Karpas-422 (cell line): ENCODE data around the gene TINAGL1. TPM values are rescaled to one million over a fixed set of nuclear protein-coding genes. Genes with fewer than 3 reads are reported as not detected.

Experiments used
- DNase-seq: peaks from one replicate; pipeline ENCODE4 v3.0.0-alpha.2; 2015
- H2AFZ ChIP-seq: fragments of 200-600 bp; sonication (generic); 2 replicates; pipeline ENCODE4 v1.6.1; 2014; ENCODE audit warnings: antibody characterized with exemption, low read length, mixed read lengths
- H3K27ac ChIP-seq: fragments of 200-600 bp; sonication (generic); 2 replicates; pipeline ENCODE4 v1.5.1; 2014; ENCODE audit warnings: mild to moderate bottlenecking, low read length, moderate library complexity
- H3K27me3 ChIP-seq: fragments of 200-600 bp; sonication (generic); 2 replicates; pipeline ENCODE4 v1.6.1; 2014; ENCODE audit warnings: low read length, mixed read lengths
- H3K36me3 ChIP-seq: fragments of 200-600 bp; sonication (generic); 2 replicates; pipeline ENCODE4 v1.6.1; 2014; ENCODE audit warnings: low read length, mixed read lengths; ENCODE audit not compliant: insufficient read depth
- H3K4me1 ChIP-seq: fragments of 200-600 bp; sonication (generic); 2 replicates; pipeline ENCODE4 v1.6.1; 2014; ENCODE audit warnings: mild to moderate bottlenecking, low read length, mixed read lengths
- H3K4me2 ChIP-seq: fragments of 200-600 bp; sonication (generic); 2 replicates; pipeline ENCODE4 v1.6.1; 2014; ENCODE audit warnings: low read length, low read depth, mild to moderate bottlenecking; ENCODE audit not compliant: poor library complexity, severe bottlenecking
- H3K4me3 ChIP-seq: fragments of 200-600 bp; sonication (generic); 2 replicates; pipeline ENCODE4 v1.5.1; 2014; ENCODE audit warnings: mild to moderate bottlenecking, antibody characterized with exemption, low read length, mixed read lengths
- H3K79me2 ChIP-seq: fragments of 200-600 bp; sonication (generic); 2 replicates; pipeline ENCODE4 v1.6.1; 2014; ENCODE audit warnings: mild to moderate bottlenecking, low read length, mixed read lengths
- H3K9ac ChIP-seq: fragments of 200-600 bp; sonication (generic); 2 replicates; pipeline ENCODE4 v1.6.0; 2014; ENCODE audit warnings: low read length
- H3K9me2 ChIP-seq: fragments of 200-600 bp; sonication (generic), shearing (Covaris generic); replicated peaks from 2 replicates; pipeline ENCODE4 v1.6.0; 2014; ENCODE audit warnings: mild to moderate bottlenecking, low read length, moderate library complexity; ENCODE audit not compliant: insufficient read depth
- H3K9me3 ChIP-seq: fragments of 300-700, 200-600 bp; sonication (generic); 2 replicates; pipeline ENCODE4 v1.6.1; 2014; ENCODE audit warnings: low read length, mixed read lengths
- H4K20me1 ChIP-seq: fragments of 200-600 bp; sonication (generic); 2 replicates; pipeline ENCODE4 v1.6.1; 2014; ENCODE audit warnings: mild to moderate bottlenecking, antibody characterized with exemption, low read length, low read depth; ENCODE audit not compliant: insufficient read depth
- total RNA-seq: library from RNA; depleted of rRNA; stranded (reverse); fragments of >200 nt; shearing (Covaris generic); gene quantifications from 2 replicates; pipeline ENCODE4 v1.2.3, GENCODE V29; 2014; ENCODE audit warnings: low replicate concordance

Gene TINAGL1
- total RNA-seq, 1 experiment from 2014 or later, result not detected

DNA sequence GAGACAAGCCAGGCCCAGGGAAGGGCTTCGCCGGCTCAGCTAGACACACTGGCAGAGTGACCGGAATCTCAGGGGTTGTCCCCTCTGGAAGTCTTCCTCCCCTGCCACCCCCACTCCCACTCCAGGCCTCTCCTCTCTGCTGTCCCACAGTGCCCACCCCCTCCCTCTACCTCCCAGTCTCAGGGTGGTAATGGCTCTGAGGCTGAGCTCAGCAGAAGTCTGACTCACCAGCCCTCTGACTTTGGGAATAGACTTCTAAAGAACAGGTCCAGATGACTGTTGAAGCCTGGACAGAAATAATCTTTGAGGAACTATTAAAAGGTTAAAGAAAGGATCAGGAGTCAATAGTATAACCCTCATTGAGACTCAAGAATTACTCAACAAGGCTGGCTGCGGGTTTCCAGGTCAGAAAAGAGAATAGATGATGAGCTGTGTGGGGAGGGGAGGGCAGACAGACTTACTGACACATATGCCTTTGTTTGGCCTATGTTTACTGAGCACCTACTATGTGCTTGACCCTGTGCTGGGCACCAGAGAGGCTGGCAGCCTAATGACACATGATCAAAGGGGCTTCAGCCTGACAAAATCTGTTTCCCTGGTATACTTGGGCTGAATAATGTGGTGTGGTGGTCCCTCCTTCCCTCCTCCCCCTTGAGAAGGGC lies 49.4 kb downstream of the TINAGL1 start:
- Histone ChIP-seq H3K27me3 (no peaks in the 10 kb centered on the region), H3K27ac (no peak overlapping the region), H3K9me2 (no peaks in the 10 kb centered on the region), H3K4me3 (no peak overlapping the region), H3K9me3 (no peaks in the 10 kb centered on the region), H3K4me2 (no peak overlapping the region), H3K4me1 (no peaks in the 10 kb centered on the region), H3K79me2 (no peaks in the 10 kb centered on the region), H3K36me3 (no peaks in the 10 kb centered on the region), H4K20me1 (no peaks in the 10 kb centered on the region), H3K9ac (no peak overlapping the region), H2AFZ (no peak overlapping the region)
- DNase-seq, result no peak

DNA sequence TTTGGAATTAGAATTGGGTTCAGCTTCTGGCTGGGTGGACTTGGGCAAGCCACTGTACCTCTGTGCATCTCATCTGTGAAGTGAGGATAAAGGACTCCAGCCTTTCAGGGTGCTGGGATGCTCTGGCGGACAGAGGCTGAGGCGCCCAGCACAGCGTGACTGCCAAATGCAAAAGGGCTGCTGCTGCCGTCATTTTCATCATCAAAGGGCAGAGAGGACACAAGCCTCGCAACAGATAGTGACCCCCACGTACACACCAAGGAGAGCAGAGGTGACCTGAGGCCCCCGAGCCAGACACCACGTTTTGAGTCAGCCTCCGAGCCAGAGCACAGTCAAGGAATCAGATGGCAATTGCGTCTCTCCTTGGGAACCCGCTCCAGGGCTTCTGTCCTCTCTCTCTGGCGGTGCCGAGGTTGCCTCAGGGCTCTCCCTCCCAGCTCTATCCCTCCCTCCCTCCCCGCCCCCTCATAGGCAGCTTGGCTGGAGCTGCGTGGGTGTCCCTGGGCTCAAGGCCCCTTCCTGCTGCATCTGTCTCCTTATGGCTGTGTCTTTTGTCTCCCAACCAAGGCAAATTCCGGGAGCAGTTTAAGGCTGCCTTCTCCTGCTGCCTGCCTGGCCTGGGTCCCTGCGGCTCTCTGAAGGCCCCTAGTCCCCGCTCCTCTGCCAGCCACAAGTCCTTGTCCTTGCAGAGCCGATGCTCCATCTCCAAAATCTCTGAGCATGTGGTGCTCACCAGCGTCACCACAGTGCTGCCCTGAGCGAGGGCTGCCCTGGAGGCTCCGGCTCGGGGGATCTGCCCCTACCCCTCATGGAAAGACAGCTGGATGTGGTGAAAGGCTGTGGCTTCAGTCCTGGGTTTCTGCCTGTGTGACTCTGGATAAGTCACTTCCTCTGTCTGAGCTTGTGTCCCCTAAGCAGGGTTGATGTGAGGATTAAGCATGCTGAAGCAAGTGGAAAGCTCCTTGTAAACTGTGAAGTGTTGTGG lies 50.2 kb downstream of the TINAGL1 start:
- H3K27ac ChIP-seq, result no peak overlapping the region

DNA sequence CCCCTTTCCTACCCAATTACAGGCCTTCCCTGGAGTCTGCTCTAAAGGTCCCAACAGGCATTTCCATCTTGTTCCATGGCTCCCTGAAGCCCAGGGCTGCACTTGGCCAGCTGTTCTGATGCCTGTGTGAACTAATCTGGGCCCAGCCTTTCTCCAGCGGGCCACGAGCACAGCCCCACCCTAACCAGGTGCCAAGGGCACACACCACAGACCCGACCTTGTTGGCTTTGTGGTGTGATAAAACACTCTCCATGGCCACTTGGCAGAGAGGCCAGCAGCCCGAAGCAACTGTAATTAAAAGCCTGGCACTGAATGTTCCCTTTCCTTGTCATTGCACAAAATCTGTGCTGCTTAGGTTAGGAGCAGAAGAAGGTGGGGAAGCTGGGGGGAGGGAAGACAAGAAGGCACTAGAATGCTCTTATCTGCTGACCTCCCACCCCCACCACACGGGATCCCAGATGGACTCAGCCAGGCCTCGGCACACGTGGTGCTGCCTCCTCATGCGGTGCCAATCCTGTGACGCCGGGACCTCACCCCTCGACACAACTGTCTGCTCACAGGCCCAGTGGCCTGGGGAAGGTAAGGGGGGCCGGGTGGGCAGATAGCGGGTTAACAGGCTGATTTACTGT lies 51.1 kb downstream of the TINAGL1 start:
- no peak overlapping the region for H3K9ac ChIP-seq
- H3K36me3 ChIP-seq, result no peaks in the 10 kb centered on the region

More for the DNA sequence above, 50.2 kb downstream of the TINAGL1 start:
- Histone ChIP-seq H3K27me3 (no peaks in the 10 kb centered on the region), H3K4me1 (no peaks in the 10 kb centered on the region), H3K36me3 (no peaks in the 10 kb centered on the region), H3K9ac (no peak overlapping the region), H3K9me2 (no peaks in the 10 kb centered on the region), H3K4me2 (no peak overlapping the region), H3K79me2 (no peaks in the 10 kb centered on the region), H3K4me3 (no peak overlapping the region), H4K20me1 (no peaks in the 10 kb centered on the region), H2AFZ (no peak overlapping the region), H3K9me3 (no peaks in the 10 kb centered on the region)
- no peak for DNase-seq

DNA sequence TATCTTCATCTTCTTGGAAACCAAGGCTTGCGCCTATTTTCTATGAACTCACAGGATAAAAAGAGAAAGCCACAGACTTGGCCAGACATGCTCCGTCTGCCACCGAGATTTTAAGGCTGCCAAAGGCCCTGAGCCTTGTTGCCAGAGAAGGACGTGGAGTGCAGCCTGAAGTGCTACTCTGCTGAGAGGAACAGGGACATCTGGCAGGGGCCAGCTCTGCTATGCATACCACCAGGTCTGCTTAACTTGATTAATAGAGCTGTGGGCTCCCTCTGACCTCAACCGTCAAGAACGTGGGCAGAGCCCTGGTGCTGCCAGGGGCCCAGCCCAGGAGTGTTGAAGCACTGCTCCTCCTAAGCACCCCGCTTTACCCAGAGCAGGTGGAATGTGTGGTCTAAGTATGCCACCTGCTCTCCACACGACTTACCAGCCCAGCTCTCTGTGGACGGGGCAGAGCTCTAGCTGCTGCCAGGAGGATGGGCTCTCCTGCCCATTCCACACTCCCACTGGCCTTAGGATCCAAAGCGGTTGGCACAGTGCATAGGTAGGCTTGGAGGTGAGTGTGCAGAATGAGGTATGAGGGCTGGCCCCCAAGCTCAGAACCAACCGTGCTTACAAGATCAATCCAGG lies 51.7 kb downstream of the TINAGL1 start:
- Histone ChIP-seq H4K20me1 (no peaks in the 10 kb centered on the region), H3K4me1 (no peaks in the 10 kb centered on the region), H3K27me3 (no peaks in the 10 kb centered on the region), H3K4me2 (no peak overlapping the region), H3K9me3 (no peaks in the 10 kb centered on the region), H3K36me3 (no peaks in the 10 kb centered on the region), H3K9me2 (no peaks in the 10 kb centered on the region), H3K9ac (no peak overlapping the region), H3K27ac (no peak overlapping the region), H3K4me3 (no peak overlapping the region), H2AFZ (no peak overlapping the region), H3K79me2 (peaks cover under 1% of the 10 kb centered on the region; the same call in 1 of the 2 replicates)
- DNase-seq, result no peak

More for the DNA sequence above, 51.1 kb downstream of the TINAGL1 start:
- Histone ChIP-seq H3K4me2 (no peak overlapping the region), H3K9me3 (no peaks in the 10 kb centered on the region), H3K27me3 (no peaks in the 10 kb centered on the region), H3K9me2 (no peaks in the 10 kb centered on the region), H2AFZ (no peak overlapping the region), H4K20me1 (no peaks in the 10 kb centered on the region), H3K4me1 (no peaks in the 10 kb centered on the region), H3K79me2 (no peaks in the 10 kb centered on the region), H3K27ac (no peak overlapping the region), H3K4me3 (no peak overlapping the region)
- no peak for DNase-seq

DNA sequence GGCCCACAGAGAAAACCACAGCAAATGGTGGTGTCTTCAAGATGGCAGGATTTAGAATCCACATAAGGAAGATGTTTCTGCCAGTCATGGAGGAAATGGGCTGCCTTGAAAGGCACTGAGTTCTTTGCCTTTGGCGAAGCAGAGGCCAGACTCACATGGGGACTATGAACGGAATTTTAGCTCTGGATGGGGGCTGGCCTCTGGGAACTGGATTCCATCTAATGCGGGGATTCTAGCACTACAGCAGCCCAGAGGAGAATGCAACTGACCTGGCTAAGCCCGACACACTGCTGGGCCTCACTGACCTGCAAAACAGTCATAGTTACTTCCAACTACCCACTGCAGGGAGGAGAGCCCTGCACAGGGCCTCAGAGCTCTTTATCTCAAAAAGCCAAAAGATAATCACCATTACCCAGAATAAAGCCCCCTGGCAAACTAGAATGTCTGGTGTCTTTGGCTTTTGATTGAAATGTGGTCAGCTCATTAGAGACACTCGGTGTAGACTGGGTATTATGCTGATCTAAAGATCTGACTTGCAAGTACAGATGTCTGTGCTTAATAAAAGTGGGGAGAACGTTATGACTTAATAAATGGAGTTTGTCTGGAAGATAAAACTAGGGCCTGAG lies 52.7 kb downstream of the TINAGL1 start:
- Histone ChIP-seq H3K9me3 (no peaks in the 10 kb centered on the region), H3K4me2 (no peak overlapping the region), H3K36me3 (no peaks in the 10 kb centered on the region), H3K4me3 (no peak overlapping the region), H3K27me3 (no peaks in the 10 kb centered on the region), H3K9me2 (no peaks in the 10 kb centered on the region), H3K79me2 (peaks cover 5% of the 10 kb centered on the region; the same call in 1 of the 2 replicates), H3K4me1 (no peaks in the 10 kb centered on the region), H4K20me1 (no peaks in the 10 kb centered on the region), H3K9ac (no peak overlapping the region), H3K27ac (no peak overlapping the region), H2AFZ (no peak overlapping the region)
- DNase-seq, result no peak

- Histone ChIP-seq H3K4me2 (no peak overlapping the region), H3K27ac (no peak overlapping the region), H3K9ac (no peak overlapping the region), H3K9me2 (no peaks in the 10 kb centered on the region), H3K4me1 (no peaks in the 10 kb centered on the region), H4K20me1 (no peaks in the 10 kb centered on the region), H3K36me3 (no peaks in the 10 kb centered on the region), H3K4me3 (no peak overlapping the region), H3K27me3 (no peaks in the 10 kb centered on the region), H3K9me3 (no peaks in the 10 kb centered on the region), H2AFZ (no peak overlapping the region), H3K79me2 (peaks cover 36% of the 10 kb centered on the region)
- no peak for DNase-seq
Observed at GRCh38 chr1:31632649-31633048, 56.3 kb downstream of the TINAGL1 start.

- no peak overlapping the region for H3K4me2 ChIP-seq
- peaks cover 41% of the 10 kb centered on the region for H3K79me2 ChIP-seq
- no peak overlapping the region for H3K4me3 ChIP-seq
- H3K9me2 ChIP-seq, result no peaks in the 10 kb centered on the region
- no peak overlapping the region for H2AFZ ChIP-seq
- peak; percentile 71 for DNase-seq
- H3K4me1 ChIP-seq, result no peaks in the 10 kb centered on the region
- no peak overlapping the region for H3K27ac ChIP-seq
- H4K20me1 ChIP-seq, result no peaks in the 10 kb centered on the region
- H3K9ac ChIP-seq, result no peak overlapping the region
- no peaks in the 10 kb centered on the region for H3K9me3 ChIP-seq
- no peaks in the 10 kb centered on the region for H3K27me3 ChIP-seq
- no peaks in the 10 kb centered on the region for H3K36me3 ChIP-seq
Observed at GRCh38 chr1:31633117-31633516, 56.8 kb downstream of the TINAGL1 start.
